ENCODE results near the gene RAB28.

GRCh38 chr4:13432453-13432852 is 51.7 kb downstream of the RAB28 start:
- TF ChIP-seq, protein P1, sequence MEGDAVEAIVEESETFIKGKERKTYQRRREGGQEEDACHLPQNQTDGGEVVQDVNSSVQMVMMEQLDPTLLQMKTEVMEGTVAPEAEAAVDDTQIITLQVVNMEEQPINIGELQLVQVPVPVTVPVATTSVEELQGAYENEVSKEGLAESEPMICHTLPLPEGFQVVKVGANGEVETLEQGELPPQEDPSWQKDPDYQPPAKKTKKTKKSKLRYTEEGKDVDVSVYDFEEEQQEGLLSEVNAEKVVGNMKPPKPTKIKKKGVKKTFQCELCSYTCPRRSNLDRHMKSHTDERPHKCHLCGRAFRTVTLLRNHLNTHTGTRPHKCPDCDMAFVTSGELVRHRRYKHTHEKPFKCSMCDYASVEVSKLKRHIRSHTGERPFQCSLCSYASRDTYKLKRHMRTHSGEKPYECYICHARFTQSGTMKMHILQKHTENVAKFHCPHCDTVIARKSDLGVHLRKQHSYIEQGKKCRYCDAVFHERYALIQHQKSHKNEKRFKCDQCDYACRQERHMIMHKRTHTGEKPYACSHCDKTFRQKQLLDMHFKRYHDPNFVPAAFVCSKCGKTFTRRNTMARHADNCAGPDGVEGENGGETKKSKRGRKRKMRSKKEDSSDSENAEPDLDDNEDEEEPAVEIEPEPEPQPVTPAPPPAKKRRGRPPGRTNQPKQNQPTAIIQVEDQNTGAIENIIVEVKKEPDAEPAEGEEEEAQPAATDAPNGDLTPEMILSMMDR (IDR thresholded peaks at IDR 0.05 in 2 of 3, conservative IDR thresholded peaks at IDR 0.05 in 1 of 3; ENCODE audit: borderline replicate concordance in 1 of 3, insufficient read depth in 1 of 3, low read depth in 2 of 3, low read length in 2 of 3) = no peak
- no peak for TF ChIP-seq POLR2A (IDR thresholded peaks at IDR 0.05; ENCODE audit: borderline replicate concordance, extremely low read depth, insufficient read depth, insufficient read length)

Measured in HCT116 (cell line).